A549 (cell line): ENCODE results near the gene APBB2. TPM values are rescaled to one million over a fixed set of nuclear protein-coding genes. Genes with fewer than 3 reads are reported as not detected.

ENCODE experiments used
- ATAC-seq, 2 experiments: fragments of 200-7000 bp in 1 of 2; fragments of >200 bp in 1 of 2; cut with Nextera tagmentation in 1 of 2; cut with Tn5 transposase in 1 of 2; 3 replicates each; pipeline versions ENCODE4 v1.8.0 to v1.9.1; 2018 to 2020; ENCODE audit warnings: mild to moderate bottlenecking in 1 of 2, moderate library complexity in 1 of 2
- CTCF ChIA-PET: fragments of 300-600 bp; sonication (Branson Sonifier 250); formaldehyde crosslinking; extraction: SDS; loops from one replicate; lab custom pipeline; 2021; ENCODE audit warnings: antibody characterized with exemption, inconsistent platforms; lab: Yijun Ruan, JAX
- POLR2A ChIA-PET: fragments of 350-600 bp; formaldehyde crosslinking; extraction: SDS; loops from one replicate; lab custom pipeline; 2021; ENCODE audit warnings: antibody characterized with exemption, inconsistent platforms; lab: Yijun Ruan, JAX
- DNase-seq, 2 experiments: peaks; one replicate each; pipeline versions ENCODE4 v3.0.0 to v3.0.0-alpha.2; 2011 to 2016; ENCODE audit warnings: low read depth in 1 of 2, low spot score in 1 of 2
- FAIRE-seq: peaks from 2 replicates; lab custom pipeline; 2011; peaks lifted over from hg19 to GRCh38; lab: Jason Lieb, UNC
- H3K27ac ChIP-seq, 2 experiments: fragments of >200 bp; sonication (Bioruptor Twin); formaldehyde crosslinking; 3 replicates each; pipeline ENCODE4 v1.5.1; 2016 to 2017
- H3K4me1 ChIP-seq: fragments of >200 bp; sonication (Bioruptor Twin); formaldehyde crosslinking; 3 replicates; pipeline ENCODE4 v1.6.1; 2016
- H3K4me2 ChIP-seq: fragments of >200 bp; sonication (Bioruptor Twin); formaldehyde crosslinking; 3 replicates; pipeline ENCODE4 v1.6.1; 2016
- H3K4me3 ChIP-seq: fragments of >200 bp; sonication (Bioruptor Twin); formaldehyde crosslinking; 3 replicates; pipeline ENCODE4 v1.5.1; 2016
- H3K9me3 ChIP-seq: fragments of >200 bp; sonication (Bioruptor Twin); formaldehyde crosslinking; 3 replicates; pipeline ENCODE4 v1.6.1; 2016
- CHD4 ChIP-seq: fragments of 200-600 bp; sonication (generic); IDR thresholded peaks from 2 replicates; pipeline ENCODE4 v1.6.1; 2016; ENCODE audit warnings: antibody characterized with exemption, mild to moderate bottlenecking, borderline replicate concordance
- EHF ChIP-seq: fragments of 250-450 bp; sonication (Bioruptor Pico); IDR thresholded peaks from 2 replicates; pipeline ENCODE4 v1.5.0; 2020; ENCODE audit warnings: mild to moderate bottlenecking
- FOXS1 ChIP-seq: fragments of 250-450 bp; sonication (Bioruptor Pico); IDR thresholded peaks from 2 replicates; pipeline ENCODE4 v1.5.0; 2020; ENCODE audit warnings: mild to moderate bottlenecking, moderate library complexity
- HDAC2 ChIP-seq: fragments of 200-600 bp; sonication (generic); IDR thresholded peaks from 2 replicates; pipeline ENCODE4 v1.6.1; 2016
- HOXA7 ChIP-seq: fragments of 250-450 bp; sonication (Bioruptor Pico); IDR thresholded peaks from 2 replicates; pipeline ENCODE4 v1.5.0; 2020; ENCODE audit warnings: mild to moderate bottlenecking, moderate library complexity
- HOXB13 ChIP-seq: fragments of 250-450 bp; sonication (Bioruptor Pico); IDR thresholded peaks from 2 replicates; pipeline ENCODE4 v1.5.0; 2020; ENCODE audit warnings: low read depth, mild to moderate bottlenecking, moderate library complexity
- HOXB5 ChIP-seq: fragments of 250-450 bp; sonication (Bioruptor Pico); IDR thresholded peaks from 2 replicates; pipeline ENCODE4 v1.5.0; 2020; ENCODE audit warnings: mild to moderate bottlenecking, moderate library complexity
- KDM1A ChIP-seq: fragments of 200-600 bp; sonication (generic); IDR thresholded peaks from 2 replicates; pipeline ENCODE4 v1.6.1; 2016; ENCODE audit warnings: low read depth, mild to moderate bottlenecking
- MAZ ChIP-seq: fragments of 150-350 bp; IDR thresholded peaks from 2 replicates; pipeline ENCODE4 v1.6.1; 2014; ENCODE audit warnings: antibody characterized with exemption, low read depth, low read length, borderline replicate concordance
- NFE2L2 ChIP-seq: fragments of 150-350 bp; conservative IDR thresholded peaks from 2 replicates; pipeline ENCODE4 v1.6.1; 2014; ENCODE audit warnings: low read length
- POLR2AphosphoS2 ChIP-seq: conservative IDR thresholded peaks from 2 replicates; pipeline ENCODE4 v1.6.1; 2012; ENCODE audit warnings: low read length, improper control_type of control experiment, inconsistent platforms
- RFX5 ChIP-seq: fragments of 450-650 bp; IDR thresholded peaks from 2 replicates; pipeline ENCODE4 v1.7.1; 2014; ENCODE audit warnings: antibody characterized with exemption, mild to moderate bottlenecking, moderate library complexity
- RNF2 ChIP-seq: fragments of 200-600 bp; sonication (generic); IDR thresholded peaks from 2 replicates; pipeline ENCODE4 v1.6.1; 2016; ENCODE audit warnings: low read depth, mild to moderate bottlenecking, antibody characterized with exemption, moderate library complexity, borderline replicate concordance
- SMC3 ChIP-seq: fragments of >200 bp; sonication (Bioruptor Twin); formaldehyde crosslinking; IDR thresholded peaks from 3 replicates; pipeline ENCODE4 v1.6.1; 2018; ENCODE audit warnings: inconsistent platforms
- SREBF2 ChIP-seq: fragments of 450-650 bp; IDR thresholded peaks from 2 replicates; pipeline ENCODE4 v1.6.1; 2014; ENCODE audit warnings: mild to moderate bottlenecking, moderate library complexity
- TFCP2L1 ChIP-seq: fragments of 250-450 bp; sonication (Bioruptor Pico); IDR thresholded peaks from 2 replicates; pipeline ENCODE4 v1.5.0; 2021; ENCODE audit warnings: mild to moderate bottlenecking
- TP53 ChIP-seq: fragments of 250-450 bp; sonication (Bioruptor Pico); IDR thresholded peaks from 2 replicates; pipeline ENCODE4 v1.5.0; 2021; ENCODE audit warnings: mild to moderate bottlenecking, moderate library complexity
- WGBS: methylation state at CpG from one replicate; pipeline ENCODE4 v1.1.6; 2017; ENCODE audit errors: missing lambda C conversion rate; 5-methylcytosine and 5-hydroxymethylcytosine counted together
- polyA plus RNA-seq, 4 experiments: library from polyadenylated mRNA; depleted of rRNA in 3 of 4; stranded (reverse); fragments of >200 nt; fragmentation: RNase III in 1 of 4; extraction: RNeasy Plus Mini Kit Qiagen cat#74134 plus additional on column Dnase treatment in 1 of 4; gene quantifications; 2 replicates in 3 of 4; 3 replicates in 1 of 4; pipeline ENCODE4 v1.2.3, GENCODE V29; 2011 to 2017
- TF ChIP-seq, protein P1 (sequence below): IDR thresholded peaks from 2 replicates; pipeline ENCODE4 v1.6.1; 2012
- TF ChIP-seq, protein P2 (sequence below): IDR thresholded peaks from 2 replicates; pipeline ENCODE4 v1.6.1; 2012; ENCODE audit warnings: low read depth, borderline replicate concordance
- TF ChIP-seq, protein P3 (sequence below): fragments of 450-650 bp; IDR thresholded peaks from 2 replicates; pipeline ENCODE4 v1.6.1; 2014; ENCODE audit warnings: antibody characterized with exemption
- TF ChIP-seq, protein P4 (sequence below): fragments of 250-450 bp; sonication (Bioruptor Pico); IDR thresholded peaks from 2 replicates; pipeline ENCODE4 v1.5.0; 2021; ENCODE audit warnings: mild to moderate bottlenecking, moderate library complexity, borderline replicate concordance
- TF ChIP-seq, protein P5 (sequence below): fragments of 200-600 bp; sonication (generic); IDR thresholded peaks from 2 replicates; pipeline ENCODE4 v1.6.1; 2016; ENCODE audit warnings: antibody characterized with exemption, mild to moderate bottlenecking, moderate library complexity
- TF ChIP-seq, protein P6 (sequence below): IDR thresholded peaks from 2 replicates; pipeline ENCODE4 v1.6.1; 2012

APBB2 gene
- polyA plus RNA-seq, 2 of the 4 experiments (the other 2 are of a cell fraction), result 8.3 to 31.9 TPM

DNA sequence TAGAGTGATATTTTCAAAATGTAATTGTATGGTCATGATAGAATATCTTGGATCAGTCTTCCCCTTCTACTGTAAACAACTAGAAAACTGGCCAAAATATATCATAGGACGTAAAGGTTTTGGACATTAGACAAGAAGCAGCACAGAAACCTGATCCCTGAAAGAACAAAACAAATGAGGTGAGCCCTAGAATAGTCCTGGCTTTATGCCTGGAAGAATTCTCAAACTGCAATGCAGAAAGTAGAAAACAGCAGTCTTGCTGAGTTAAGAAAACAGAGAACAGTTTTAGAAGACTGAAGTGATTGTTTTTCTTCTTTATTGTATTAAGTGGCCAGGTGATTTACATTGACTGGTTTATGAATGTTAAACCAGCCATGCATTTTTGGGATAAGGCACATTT, 445.1 kb downstream of the APBB2 start:
- no peak for DNase-seq
- Histone ChIP-seq H3K4me1 (no peaks in the 10 kb centered on the region), H3K4me2 (no peak overlapping the region), H3K4me3 (no peak overlapping the region), H3K27ac (no peak overlapping the region), H3K9me3 (no peaks in the 10 kb centered on the region)
- POLR2A ChIA-PET, result no interaction called here
- no peak for ATAC-seq
- no peak for FAIRE-seq
- 78% methylated on average over 1 of the region's 1 CpG for WGBS
- TF ChIP-seq, protein P1, sequence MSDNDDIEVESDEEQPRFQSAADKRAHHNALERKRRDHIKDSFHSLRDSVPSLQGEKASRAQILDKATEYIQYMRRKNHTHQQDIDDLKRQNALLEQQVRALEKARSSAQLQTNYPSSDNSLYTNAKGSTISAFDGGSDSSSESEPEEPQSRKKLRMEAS, result no peak
- TF ChIP-seq, protein P2, sequence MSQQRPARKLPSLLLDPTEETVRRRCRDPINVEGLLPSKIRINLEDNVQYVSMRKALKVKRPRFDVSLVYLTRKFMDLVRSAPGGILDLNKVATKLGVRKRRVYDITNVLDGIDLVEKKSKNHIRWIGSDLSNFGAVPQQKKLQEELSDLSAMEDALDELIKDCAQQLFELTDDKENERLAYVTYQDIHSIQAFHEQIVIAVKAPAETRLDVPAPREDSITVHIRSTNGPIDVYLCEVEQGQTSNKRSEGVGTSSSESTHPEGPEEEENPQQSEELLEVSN, result no peak
- no peak for TF ChIP-seq SREBF2
- TF ChIP-seq, protein P3, sequence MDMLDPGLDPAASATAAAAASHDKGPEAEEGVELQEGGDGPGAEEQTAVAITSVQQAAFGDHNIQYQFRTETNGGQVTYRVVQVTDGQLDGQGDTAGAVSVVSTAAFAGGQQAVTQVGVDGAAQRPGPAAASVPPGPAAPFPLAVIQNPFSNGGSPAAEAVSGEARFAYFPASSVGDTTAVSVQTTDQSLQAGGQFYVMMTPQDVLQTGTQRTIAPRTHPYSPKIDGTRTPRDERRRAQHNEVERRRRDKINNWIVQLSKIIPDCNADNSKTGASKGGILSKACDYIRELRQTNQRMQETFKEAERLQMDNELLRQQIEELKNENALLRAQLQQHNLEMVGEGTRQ, result no peak
- TF ChIP-seq, protein P4, sequence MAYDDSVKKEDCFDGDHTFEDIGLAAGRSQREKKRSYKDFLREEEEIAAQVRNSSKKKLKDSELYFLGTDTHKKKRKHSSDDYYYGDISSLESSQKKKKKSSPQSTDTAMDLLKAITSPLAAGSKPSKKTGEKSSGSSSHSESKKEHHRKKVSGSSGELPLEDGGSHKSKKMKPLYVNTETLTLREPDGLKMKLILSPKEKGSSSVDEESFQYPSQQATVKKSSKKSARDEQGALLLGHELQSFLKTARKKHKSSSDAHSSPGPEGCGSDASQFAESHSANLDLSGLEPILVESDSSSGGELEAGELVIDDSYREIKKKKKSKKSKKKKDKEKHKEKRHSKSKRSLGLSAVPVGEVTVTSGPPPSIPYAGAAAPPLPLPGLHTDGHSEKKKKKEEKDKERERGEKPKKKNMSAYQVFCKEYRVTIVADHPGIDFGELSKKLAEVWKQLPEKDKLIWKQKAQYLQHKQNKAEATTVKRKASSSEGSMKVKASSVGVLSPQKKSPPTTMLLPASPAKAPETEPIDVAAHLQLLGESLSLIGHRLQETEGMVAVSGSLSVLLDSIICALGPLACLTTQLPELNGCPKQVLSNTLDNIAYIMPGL (CRISPR knock-in tag), result no peak
- no peak for TF ChIP-seq SMC3
- TF ChIP-seq, protein P5, sequence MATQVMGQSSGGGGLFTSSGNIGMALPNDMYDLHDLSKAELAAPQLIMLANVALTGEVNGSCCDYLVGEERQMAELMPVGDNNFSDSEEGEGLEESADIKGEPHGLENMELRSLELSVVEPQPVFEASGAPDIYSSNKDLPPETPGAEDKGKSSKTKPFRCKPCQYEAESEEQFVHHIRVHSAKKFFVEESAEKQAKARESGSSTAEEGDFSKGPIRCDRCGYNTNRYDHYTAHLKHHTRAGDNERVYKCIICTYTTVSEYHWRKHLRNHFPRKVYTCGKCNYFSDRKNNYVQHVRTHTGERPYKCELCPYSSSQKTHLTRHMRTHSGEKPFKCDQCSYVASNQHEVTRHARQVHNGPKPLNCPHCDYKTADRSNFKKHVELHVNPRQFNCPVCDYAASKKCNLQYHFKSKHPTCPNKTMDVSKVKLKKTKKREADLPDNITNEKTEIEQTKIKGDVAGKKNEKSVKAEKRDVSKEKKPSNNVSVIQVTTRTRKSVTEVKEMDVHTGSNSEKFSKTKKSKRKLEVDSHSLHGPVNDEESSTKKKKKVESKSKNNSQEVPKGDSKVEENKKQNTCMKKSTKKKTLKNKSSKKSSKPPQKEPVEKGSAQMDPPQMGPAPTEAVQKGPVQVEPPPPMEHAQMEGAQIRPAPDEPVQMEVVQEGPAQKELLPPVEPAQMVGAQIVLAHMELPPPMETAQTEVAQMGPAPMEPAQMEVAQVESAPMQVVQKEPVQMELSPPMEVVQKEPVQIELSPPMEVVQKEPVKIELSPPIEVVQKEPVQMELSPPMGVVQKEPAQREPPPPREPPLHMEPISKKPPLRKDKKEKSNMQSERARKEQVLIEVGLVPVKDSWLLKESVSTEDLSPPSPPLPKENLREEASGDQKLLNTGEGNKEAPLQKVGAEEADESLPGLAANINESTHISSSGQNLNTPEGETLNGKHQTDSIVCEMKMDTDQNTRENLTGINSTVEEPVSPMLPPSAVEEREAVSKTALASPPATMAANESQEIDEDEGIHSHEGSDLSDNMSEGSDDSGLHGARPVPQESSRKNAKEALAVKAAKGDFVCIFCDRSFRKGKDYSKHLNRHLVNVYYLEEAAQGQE, result no peak
- no peak for TF ChIP-seq NFE2L2
- no peak for TF ChIP-seq TFCP2L1
- TF ChIP-seq MAZ, result no peak
- no peak for TF ChIP-seq FOXS1 (CRISPR knock-in tag)
- TF ChIP-seq RNF2, result no peak
- TF ChIP-seq TP53 (CRISPR knock-in tag), result no peak
- TF ChIP-seq HOXA7 (CRISPR knock-in tag), result no peak
- TF ChIP-seq RFX5, result no peak
- CTCF ChIA-PET, result no interaction called here

DNA sequence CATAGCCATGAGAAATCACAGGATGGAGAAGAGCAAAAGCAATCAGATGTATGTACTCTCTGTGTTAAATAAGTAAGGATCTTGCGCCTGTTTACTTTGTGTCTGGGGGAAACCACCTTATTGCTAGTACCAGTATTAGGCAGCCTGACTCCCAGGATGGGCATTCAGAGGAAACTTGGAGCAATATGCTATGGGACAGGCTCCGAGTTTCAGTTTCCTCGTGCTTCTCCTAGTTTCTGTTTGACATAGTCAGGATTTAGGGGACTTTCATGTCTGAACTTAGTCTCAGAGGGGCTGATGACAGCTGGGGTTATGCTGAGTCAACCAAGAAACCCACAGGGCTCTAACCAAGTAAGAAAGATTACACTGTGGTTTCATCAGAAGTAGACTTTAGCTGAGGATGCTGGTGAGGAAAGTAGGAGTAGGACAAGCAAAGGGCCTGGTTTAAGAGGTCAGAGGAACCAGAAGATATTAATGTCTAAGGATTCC, 451.1 kb downstream of the APBB2 start:
- Histone ChIP-seq H3K4me3 (no peak overlapping the region), H3K4me1 (no peaks in the 10 kb centered on the region; the same call in 2 of the 3 replicates), H3K27ac (peak overlapping the region in 1 of 2 experiments; percentile 10; a peak in 1 of 6 replicates), H3K4me2 (no peak overlapping the region), H3K9me3 (no peaks in the 10 kb centered on the region)
- FAIRE-seq (no peak), DNase-seq (no peak), ATAC-seq (no peak)
- WGBS, result 74% methylated on average over 3 of the region's 3 CpGs
- POLR2A ChIA-PET, result no interaction called here
- TF ChIP-seq HOXB5 (CRISPR knock-in tag) (no peak), HOXB13 (CRISPR knock-in tag) (no peak), MAZ (no peak), HDAC2 (no peak), EHF (CRISPR knock-in tag) (no peak), CHD4 (no peak), SREBF2 (no peak), POLR2AphosphoS2 (no peak), KDM1A (no peak)
- TF ChIP-seq, protein P6, sequence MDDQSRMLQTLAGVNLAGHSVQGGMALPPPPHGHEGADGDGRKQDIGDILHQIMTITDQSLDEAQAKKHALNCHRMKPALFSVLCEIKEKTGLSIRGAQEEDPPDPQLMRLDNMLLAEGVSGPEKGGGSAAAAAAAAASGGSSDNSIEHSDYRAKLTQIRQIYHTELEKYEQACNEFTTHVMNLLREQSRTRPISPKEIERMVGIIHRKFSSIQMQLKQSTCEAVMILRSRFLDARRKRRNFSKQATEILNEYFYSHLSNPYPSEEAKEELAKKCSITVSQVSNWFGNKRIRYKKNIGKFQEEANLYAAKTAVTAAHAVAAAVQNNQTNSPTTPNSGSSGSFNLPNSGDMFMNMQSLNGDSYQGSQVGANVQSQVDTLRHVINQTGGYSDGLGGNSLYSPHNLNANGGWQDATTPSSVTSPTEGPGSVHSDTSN, result no peak
- TF ChIP-seq, protein P2, result no peak
- CTCF ChIA-PET, result no interaction called here
